A549 (cell line): ENCODE measurements around the gene SARDH.

ENCODE experiments used
- ESRRA ChIP-seq: fragments of 150-350 bp; IDR thresholded peaks from 2 replicates; pipeline ENCODE4 v1.6.1; 2014; ENCODE audit warnings: mild to moderate bottlenecking, low read length, borderline replicate concordance
- MAX ChIP-seq: IDR thresholded peaks from 2 replicates; pipeline ENCODE4 v1.6.1; 2012
- NFE2L2 ChIP-seq: fragments of 150-350 bp; conservative IDR thresholded peaks from 2 replicates; pipeline ENCODE4 v1.6.1; 2014; ENCODE audit warnings: low read length
- PHF8 ChIP-seq: fragments of 200-600 bp; sonication (generic); IDR thresholded peaks from 2 replicates; pipeline ENCODE4 v1.6.1; 2016; ENCODE audit warnings: low read depth, mild to moderate bottlenecking, antibody characterized with exemption, moderate library complexity, borderline replicate concordance
- REST ChIP-seq: fragments of 200-600 bp; sonication (generic); IDR thresholded peaks from 2 replicates; pipeline ENCODE4 v1.6.1; 2016; ENCODE audit warnings: antibody characterized with exemption, mild to moderate bottlenecking, moderate library complexity
- TF ChIP-seq, protein P1 (sequence below): fragments of >200 bp; sonication (Bioruptor Twin); formaldehyde crosslinking; IDR thresholded peaks from 3 replicates; pipeline ENCODE4 v1.5.1; 2016

GRCh38 chr9:133633681-133634080 is 104.5 kb downstream of the SARDH start:
- no peak for TF ChIP-seq PHF8
- TF ChIP-seq, protein P1, sequence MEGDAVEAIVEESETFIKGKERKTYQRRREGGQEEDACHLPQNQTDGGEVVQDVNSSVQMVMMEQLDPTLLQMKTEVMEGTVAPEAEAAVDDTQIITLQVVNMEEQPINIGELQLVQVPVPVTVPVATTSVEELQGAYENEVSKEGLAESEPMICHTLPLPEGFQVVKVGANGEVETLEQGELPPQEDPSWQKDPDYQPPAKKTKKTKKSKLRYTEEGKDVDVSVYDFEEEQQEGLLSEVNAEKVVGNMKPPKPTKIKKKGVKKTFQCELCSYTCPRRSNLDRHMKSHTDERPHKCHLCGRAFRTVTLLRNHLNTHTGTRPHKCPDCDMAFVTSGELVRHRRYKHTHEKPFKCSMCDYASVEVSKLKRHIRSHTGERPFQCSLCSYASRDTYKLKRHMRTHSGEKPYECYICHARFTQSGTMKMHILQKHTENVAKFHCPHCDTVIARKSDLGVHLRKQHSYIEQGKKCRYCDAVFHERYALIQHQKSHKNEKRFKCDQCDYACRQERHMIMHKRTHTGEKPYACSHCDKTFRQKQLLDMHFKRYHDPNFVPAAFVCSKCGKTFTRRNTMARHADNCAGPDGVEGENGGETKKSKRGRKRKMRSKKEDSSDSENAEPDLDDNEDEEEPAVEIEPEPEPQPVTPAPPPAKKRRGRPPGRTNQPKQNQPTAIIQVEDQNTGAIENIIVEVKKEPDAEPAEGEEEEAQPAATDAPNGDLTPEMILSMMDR: no peak
- no peak for TF ChIP-seq MAX
- no peak for TF ChIP-seq NFE2L2
- no peak for TF ChIP-seq ESRRA
- TF ChIP-seq REST: no peak
